Measurements from ENCODE around the gene SPTLC1. TPM values are rescaled to one million over a fixed set of nuclear protein-coding genes. Genes with fewer than 3 reads are reported as not detected.

The SPTLC1 gene
- total and polyA plus RNA-seq, 2 of the 13 experiments (the other 11 are each of a cell fraction or from before 2014, with no cell fraction given), result 56.2 to 72.5 TPM

DNA sequence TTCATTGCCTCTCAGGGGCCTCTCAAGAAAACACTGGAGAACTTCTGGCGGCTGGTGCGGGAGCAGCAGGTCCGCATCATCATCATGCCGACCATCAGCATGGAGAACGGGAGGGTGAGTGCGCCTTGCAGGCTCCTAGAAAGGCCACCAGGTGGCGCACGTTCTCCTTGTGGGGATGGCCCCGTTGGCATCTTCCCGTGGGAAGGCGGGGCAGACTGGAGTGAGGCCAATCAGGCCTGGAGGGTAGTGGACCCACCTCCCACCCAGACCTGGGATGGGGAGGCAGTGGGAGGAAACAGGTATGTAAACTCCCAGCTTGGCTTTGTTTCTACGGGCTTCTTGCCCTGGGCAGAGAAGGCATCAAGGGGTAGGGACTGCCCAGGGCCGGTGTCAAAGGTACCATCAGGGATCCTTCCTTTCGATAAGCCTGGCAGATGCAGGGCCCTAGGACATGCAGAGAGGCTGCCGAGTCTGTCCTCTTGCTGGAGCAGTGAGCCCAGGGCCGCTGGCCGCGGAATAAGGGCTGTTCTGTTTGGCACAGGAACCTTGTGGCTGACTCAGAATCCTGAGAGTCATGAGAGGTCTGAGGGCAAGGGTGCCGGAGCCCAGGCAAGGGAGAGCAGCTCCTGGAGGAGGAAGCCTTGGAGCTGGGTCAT lies 18.9 kb upstream of the SPTLC1 start (continued):
- TF ChIP-seq MZF1 (CRISPR knock-in tag; IDR thresholded peaks at IDR 0.05; ENCODE audit: borderline replicate concordance) (no peak), SKI (IDR thresholded peaks at IDR 0.05; ENCODE audit: partially characterized antibody) (no peak), NR1H2 (CRISPR knock-in tag; IDR thresholded peaks at IDR 0.05; ENCODE audit: borderline replicate concordance, low read depth) (no peak), SMC3 (IDR thresholded peaks at IDR 0.05; ENCODE audit: low read length) (peak; percentile 72), BCL6 (CRISPR knock-in tag; IDR thresholded peaks at IDR 0.05) (no peak), ZNF430 (CRISPR knock-in tag; IDR thresholded peaks at IDR 0.05) (0 out of 2 replicates have a peak, but pooled peaks have one; percentile 32), SIX1 (CRISPR knock-in tag; IDR thresholded peaks at IDR 0.05; ENCODE audit: borderline replicate concordance) (no peak), MED1 (CRISPR knock-in tag; IDR thresholded peaks at IDR 0.05) (no peak), ZNF720 (CRISPR knock-in tag; IDR thresholded peaks at IDR 0.05) (no peak)
- TF ChIP-seq, protein P1, sequence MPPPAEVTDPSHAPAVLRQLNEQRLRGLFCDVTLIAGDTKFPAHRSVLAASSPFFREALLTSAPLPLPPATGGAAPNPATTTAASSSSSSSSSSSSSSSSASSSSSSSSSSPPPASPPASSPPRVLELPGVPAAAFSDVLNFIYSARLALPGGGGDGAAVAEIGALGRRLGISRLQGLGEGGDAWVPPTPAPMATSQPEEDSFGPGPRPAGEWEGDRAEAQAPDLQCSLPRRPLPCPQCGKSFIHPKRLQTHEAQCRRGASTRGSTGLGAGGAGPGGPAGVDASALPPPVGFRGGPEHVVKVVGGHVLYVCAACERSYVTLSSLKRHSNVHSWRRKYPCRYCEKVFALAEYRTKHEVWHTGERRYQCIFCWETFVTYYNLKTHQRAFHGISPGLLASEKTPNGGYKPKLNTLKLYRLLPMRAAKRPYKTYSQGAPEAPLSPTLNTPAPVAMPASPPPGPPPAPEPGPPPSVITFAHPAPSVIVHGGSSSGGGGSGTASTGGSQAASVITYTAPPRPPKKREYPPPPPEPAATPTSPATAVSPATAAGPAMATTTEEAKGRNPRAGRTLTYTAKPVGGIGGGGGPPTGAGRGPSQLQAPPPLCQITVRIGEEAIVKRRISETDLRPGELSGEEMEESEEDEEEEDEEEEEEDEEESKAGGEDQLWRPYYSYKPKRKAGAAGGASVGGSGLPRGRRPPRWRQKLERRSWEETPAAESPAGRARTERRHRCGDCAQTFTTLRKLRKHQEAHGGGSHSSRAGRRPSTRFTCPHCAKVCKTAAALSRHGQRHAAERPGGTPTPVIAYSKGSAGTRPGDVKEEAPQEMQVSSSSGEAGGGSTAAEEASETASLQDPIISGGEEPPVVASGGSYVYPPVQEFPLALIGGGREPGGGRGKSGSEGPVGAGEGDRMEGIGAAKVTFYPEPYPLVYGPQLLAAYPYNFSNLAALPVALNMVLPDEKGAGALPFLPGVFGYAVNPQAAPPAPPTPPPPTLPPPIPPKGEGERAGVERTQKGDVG (CRISPR knock-in tag; IDR thresholded peaks at IDR 0.05; ENCODE audit: borderline replicate concordance), result no peak
- TF ChIP-seq, protein P2, sequence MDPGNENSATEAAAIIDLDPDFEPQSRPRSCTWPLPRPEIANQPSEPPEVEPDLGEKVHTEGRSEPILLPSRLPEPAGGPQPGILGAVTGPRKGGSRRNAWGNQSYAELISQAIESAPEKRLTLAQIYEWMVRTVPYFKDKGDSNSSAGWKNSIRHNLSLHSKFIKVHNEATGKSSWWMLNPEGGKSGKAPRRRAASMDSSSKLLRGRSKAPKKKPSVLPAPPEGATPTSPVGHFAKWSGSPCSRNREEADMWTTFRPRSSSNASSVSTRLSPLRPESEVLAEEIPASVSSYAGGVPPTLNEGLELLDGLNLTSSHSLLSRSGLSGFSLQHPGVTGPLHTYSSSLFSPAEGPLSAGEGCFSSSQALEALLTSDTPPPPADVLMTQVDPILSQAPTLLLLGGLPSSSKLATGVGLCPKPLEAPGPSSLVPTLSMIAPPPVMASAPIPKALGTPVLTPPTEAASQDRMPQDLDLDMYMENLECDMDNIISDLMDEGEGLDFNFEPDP (CRISPR knock-in tag; conservative IDR thresholded peaks at IDR 0.05), result no peak
- TF ChIP-seq, protein P3, sequence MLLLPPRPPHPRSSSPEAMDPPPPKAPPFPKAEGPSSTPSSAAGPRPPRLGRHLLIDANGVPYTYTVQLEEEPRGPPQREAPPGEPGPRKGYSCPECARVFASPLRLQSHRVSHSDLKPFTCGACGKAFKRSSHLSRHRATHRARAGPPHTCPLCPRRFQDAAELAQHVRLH (CRISPR knock-in tag; IDR thresholded peaks at IDR 0.05; ENCODE audit: borderline replicate concordance, low read depth), result peak; percentile 66; the same call in 1 of the 2 replicates
- TF ChIP-seq, protein P4, sequence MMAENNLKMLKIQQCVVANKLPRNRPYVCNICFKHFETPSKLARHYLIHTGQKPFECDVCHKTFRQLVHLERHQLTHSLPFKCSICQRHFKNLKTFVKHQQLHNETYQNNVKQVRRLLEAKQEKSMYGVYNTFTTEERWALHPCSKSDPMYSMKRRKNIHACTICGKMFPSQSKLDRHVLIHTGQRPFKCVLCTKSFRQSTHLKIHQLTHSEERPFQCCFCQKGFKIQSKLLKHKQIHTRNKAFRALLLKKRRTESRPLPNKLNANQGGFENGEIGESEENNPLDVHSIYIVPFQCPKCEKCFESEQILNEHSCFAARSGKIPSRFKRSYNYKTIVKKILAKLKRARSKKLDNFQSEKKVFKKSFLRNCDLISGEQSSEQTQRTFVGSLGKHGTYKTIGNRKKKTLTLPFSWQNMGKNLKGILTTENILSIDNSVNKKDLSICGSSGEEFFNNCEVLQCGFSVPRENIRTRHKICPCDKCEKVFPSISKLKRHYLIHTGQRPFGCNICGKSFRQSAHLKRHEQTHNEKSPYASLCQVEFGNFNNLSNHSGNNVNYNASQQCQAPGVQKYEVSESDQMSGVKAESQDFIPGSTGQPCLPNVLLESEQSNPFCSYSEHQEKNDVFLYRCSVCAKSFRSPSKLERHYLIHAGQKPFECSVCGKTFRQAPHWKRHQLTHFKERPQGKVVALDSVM (CRISPR knock-in tag; IDR thresholded peaks at IDR 0.05), result no peak
- TF ChIP-seq, protein P5, sequence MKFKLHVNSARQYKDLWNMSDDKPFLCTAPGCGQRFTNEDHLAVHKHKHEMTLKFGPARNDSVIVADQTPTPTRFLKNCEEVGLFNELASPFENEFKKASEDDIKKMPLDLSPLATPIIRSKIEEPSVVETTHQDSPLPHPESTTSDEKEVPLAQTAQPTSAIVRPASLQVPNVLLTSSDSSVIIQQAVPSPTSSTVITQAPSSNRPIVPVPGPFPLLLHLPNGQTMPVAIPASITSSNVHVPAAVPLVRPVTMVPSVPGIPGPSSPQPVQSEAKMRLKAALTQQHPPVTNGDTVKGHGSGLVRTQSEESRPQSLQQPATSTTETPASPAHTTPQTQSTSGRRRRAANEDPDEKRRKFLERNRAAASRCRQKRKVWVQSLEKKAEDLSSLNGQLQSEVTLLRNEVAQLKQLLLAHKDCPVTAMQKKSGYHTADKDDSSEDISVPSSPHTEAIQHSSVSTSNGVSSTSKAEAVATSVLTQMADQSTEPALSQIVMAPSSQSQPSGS (CRISPR knock-in tag; IDR thresholded peaks at IDR 0.05), result peak; percentile 67
- TF ChIP-seq, protein P6, sequence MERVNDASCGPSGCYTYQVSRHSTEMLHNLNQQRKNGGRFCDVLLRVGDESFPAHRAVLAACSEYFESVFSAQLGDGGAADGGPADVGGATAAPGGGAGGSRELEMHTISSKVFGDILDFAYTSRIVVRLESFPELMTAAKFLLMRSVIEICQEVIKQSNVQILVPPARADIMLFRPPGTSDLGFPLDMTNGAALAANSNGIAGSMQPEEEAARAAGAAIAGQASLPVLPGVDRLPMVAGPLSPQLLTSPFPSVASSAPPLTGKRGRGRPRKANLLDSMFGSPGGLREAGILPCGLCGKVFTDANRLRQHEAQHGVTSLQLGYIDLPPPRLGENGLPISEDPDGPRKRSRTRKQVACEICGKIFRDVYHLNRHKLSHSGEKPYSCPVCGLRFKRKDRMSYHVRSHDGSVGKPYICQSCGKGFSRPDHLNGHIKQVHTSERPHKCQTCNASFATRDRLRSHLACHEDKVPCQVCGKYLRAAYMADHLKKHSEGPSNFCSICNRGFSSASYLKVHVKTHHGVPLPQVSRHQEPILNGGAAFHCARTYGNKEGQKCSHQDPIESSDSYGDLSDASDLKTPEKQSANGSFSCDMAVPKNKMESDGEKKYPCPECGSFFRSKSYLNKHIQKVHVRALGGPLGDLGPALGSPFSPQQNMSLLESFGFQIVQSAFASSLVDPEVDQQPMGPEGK (CRISPR knock-in tag; IDR thresholded peaks at IDR 0.05), result peak; percentile 34; the same call in 1 of the 2 replicates
